ENCODE results near the gene SRPK1.

Gene SRPK1

DNA sequence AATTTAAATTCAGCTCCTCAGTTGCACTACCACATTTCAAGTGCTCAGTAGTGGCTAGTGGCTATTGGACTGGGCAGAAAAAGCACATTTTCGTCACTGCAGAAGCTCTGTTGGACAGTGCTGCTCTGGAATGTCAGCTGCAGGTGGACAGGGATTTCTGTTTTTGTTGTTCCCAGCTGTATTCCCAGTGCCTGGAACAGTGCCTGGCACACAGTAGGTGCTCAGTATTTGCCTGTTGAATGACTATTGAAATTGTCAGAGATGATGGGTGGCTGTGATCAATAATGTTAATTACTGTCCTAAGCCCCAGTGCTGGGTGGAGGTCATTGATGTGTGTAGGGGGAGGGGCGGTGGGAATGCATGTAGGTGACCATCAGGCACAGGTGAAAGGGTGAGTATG lies 134.6 kb downstream of the SRPK1 start:
- no peak for DNase-seq (ENCODE audit: extremely low read depth in 1 of 2, low read depth in 1 of 2)

DNA sequence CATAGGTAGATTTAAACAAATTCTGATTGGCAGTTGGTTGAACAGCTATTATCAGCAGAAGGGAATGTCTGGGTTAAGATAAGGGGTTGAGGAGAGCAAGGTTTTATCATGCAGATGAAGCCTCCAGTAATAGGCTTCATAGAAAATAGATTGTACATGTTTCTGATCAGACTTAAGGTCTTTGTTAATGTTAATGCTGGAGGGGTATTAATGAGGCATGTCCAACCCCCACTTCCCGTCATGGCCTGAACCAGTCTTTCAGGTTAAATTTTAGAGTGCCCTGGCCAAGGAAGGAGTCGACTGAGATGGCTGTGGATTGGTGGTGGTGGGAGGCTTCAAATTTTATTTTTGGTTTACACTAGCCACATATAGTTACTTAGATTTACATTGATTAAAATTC lies 136.7 kb downstream of the SRPK1 start:
- no peak for DNase-seq (ENCODE audit: extremely low read depth in 1 of 2, low read depth in 1 of 2)

Data from stimulated activated CD8-positive, alpha-beta memory T cell treated with anti-CD3 and anti-CD28 coated beads, Interleukin-7, amount 100 ng/mL, for 48 hours (primary cell).